Measurements from ENCODE around the gene RBL1. TPM values are rescaled to one million over a fixed set of nuclear protein-coding genes. Genes with fewer than 3 reads are reported as not detected.
"Not testable (repeated sequence)": the region's sequence is repeated elsewhere in the genome, so short reads cannot be mapped to it uniquely, and the experiment has no call there.

Gene RBL1
- total RNA-seq, 6 experiments from 2014 or later, result 1.8 to 3.9 (median 2.2) TPM

- Histone ChIP-seq H3K9me3 (no peaks in the 10 kb centered on the region), H3K36me3 (no peaks in the 10 kb centered on the region), H3K27me3 (no peaks in the 10 kb centered on the region), H3K27ac (no peak overlapping the region), H3K4me1 (no peaks in the 10 kb centered on the region), H3K4me3 (no peak overlapping the region)
- no peak for ATAC-seq
- DNase-seq, result no peak
- intact Hi-C loops (cut with DNase I), result no loop called here
- 89% methylated on average over 16 of the region's 17 CpGs for WGBS (ENCODE audit: insufficient coverage, low coverage, low lambda C conversion rate, missing lambda C conversion rate)
- no peak for TF ChIP-seq POLR2A (IDR thresholded peaks at IDR 0.05)
- TF ChIP-seq, protein P1, sequence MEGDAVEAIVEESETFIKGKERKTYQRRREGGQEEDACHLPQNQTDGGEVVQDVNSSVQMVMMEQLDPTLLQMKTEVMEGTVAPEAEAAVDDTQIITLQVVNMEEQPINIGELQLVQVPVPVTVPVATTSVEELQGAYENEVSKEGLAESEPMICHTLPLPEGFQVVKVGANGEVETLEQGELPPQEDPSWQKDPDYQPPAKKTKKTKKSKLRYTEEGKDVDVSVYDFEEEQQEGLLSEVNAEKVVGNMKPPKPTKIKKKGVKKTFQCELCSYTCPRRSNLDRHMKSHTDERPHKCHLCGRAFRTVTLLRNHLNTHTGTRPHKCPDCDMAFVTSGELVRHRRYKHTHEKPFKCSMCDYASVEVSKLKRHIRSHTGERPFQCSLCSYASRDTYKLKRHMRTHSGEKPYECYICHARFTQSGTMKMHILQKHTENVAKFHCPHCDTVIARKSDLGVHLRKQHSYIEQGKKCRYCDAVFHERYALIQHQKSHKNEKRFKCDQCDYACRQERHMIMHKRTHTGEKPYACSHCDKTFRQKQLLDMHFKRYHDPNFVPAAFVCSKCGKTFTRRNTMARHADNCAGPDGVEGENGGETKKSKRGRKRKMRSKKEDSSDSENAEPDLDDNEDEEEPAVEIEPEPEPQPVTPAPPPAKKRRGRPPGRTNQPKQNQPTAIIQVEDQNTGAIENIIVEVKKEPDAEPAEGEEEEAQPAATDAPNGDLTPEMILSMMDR (IDR thresholded peaks at IDR 0.05), result no peak
Observed at GRCh38 chr20:37072293-37073196, 23.3 kb downstream of the RBL1 start.

GRCh38 chr20:37071481-37071911 lies 24.3 kb downstream of the RBL1 start:
- intact Hi-C loops (cut with DNase I), result no loop called here
- Histone ChIP-seq H3K27me3 (no peaks in the 10 kb centered on the region), H3K9me3 (no peaks in the 10 kb centered on the region), H3K36me3 (no peaks in the 10 kb centered on the region), H3K4me3 (no peak overlapping the region), H3K4me1 (no peaks in the 10 kb centered on the region), H3K27ac (no peak overlapping the region)
- TF ChIP-seq, protein P1 (IDR thresholded peaks at IDR 0.05), result no peak
- no peak for TF ChIP-seq POLR2A (IDR thresholded peaks at IDR 0.05)
- 78% methylated on average over 3 of the region's 4 CpGs for WGBS (ENCODE audit: insufficient coverage, low coverage, low lambda C conversion rate, missing lambda C conversion rate)
- ATAC-seq (no peak), DNase-seq (no peak)

DNA sequence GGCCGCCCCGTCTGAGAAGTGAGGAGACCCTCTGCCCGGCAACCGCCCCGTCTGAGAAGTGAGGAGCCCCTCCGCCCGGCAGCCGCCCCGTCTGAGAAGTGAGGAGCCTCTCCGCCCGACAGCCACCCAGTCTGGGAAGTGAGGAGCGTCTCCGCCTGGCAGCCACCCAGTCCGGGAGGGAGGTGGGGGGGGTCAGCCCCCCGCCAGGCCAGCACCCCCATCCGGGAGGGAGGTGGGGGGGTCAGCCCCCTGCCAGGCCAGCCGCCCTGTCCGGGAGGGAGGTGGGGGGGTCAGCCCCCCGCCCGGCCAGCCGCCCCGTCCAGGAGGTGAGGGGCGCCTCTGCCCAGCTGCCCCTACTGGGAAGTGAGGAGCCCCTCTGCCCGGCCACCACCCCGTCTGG lies 26.2 kb downstream of the RBL1 start:
- intact Hi-C loops (cut with DNase I); H3K27ac ChIP-seq; H3K36me3 ChIP-seq; H3K4me1 ChIP-seq; DNase-seq; H3K4me3 ChIP-seq; ATAC-seq; H3K27me3 ChIP-seq; H3K9me3 ChIP-seq: not testable (repeated sequence)
- WGBS (ENCODE audit: insufficient coverage, low coverage, low lambda C conversion rate, missing lambda C conversion rate), result no CpG with 5 or more reads among the region's 25 CpGs

GRCh38 chr20:37066168-37066567 lies 29.6 kb downstream of the RBL1 start:
- H3K4me3 ChIP-seq, result no peak overlapping the region
- no peaks in the 10 kb centered on the region for H3K36me3 ChIP-seq
- H3K27ac ChIP-seq, result no peak overlapping the region
- H3K27me3 ChIP-seq, result no peaks in the 10 kb centered on the region
- intact Hi-C loops (cut with DNase I), result no loop called here
- WGBS (ENCODE audit: insufficient coverage, low coverage, low lambda C conversion rate, missing lambda C conversion rate), result 92% methylated on average over 2 of the region's 2 CpGs
- ATAC-seq, result no peak
- no peaks in the 10 kb centered on the region for H3K4me1 ChIP-seq
- H3K9me3 ChIP-seq, result no peaks in the 10 kb centered on the region
- no peak for DNase-seq
- no peak for TF ChIP-seq POLR2A (IDR thresholded peaks at IDR 0.05)

DNA sequence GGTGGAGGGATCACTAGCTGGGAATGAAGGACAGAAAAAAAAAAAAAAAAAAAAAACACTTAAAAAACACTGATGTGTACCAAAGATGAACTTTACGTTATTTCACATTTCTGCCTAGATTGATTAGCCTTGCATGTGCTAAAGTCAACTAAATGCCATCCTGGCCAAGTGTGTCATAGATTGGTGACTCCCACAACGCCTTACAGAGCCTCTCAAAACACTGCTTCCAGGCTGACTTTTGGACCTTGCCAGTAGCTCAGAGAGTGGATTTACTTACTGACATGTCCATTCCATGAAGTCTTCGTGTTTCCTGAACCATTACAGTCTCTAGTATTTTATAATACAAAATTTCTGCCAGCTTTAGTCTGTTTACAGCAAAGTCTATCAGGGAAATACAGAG lies 40.5 kb downstream of the RBL1 start:
- peak in 2 of 4 donors; percentile 70 to 84 for ATAC-seq
- intact Hi-C loops (cut with DNase I), result no loop called here
- WGBS (ENCODE audit: insufficient coverage, low coverage, low lambda C conversion rate, missing lambda C conversion rate), result 51% methylated on average over 3 of the region's 3 CpGs
- Histone ChIP-seq H3K36me3 (no peaks in the 10 kb centered on the region), H3K4me1 (no peaks in the 10 kb centered on the region), H3K4me3 (no peak overlapping the region), H3K27ac (no peak overlapping the region), H3K27me3 (no peaks in the 10 kb centered on the region), H3K9me3 (no peaks in the 10 kb centered on the region)
- no peak for DNase-seq
- TF ChIP-seq, protein P1 (IDR thresholded peaks at IDR 0.05), result no peak
- no peak for TF ChIP-seq POLR2A (IDR thresholded peaks at IDR 0.05)

Measured in right lobe of liver (tissue), 6 donors.